HPDE6-E6E7 (cell line): ENCODE measurements around the gene HYI.

Source experiments
- DNase-seq: peaks from one replicate; pipeline ENCODE4 v3.0.0; 2011; ENCODE audit warnings: missing footprints; ENCODE audit errors: extremely low spot score

HYI gene

GRCh38 chr1:43444151-43444828 lies 9.4 kb downstream of the HYI start:
- DNase-seq, result no peak

- DNase-seq, result no peak
Measured at GRCh38 chr1:43443197-43443946, 10.4 kb downstream of the HYI start.

DNA sequence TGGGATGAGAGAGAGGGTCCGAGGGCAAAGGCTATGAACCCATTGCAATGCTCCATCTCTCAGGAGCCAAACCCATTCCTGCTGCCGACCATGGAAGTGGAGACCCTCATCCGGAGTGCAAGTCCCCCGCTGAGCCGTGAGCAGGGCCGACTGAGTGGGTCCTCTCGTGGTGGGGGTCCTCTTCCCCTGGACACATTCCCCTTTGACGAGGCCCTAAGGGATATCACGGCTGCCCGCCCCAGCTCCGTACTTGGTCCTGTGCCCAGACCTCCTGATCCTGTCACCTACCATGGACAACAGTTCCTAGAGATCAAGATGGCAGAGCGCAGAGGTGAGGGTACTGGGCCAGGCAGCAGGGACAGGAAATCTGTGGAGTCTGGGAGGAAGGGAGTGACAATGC lies 11.0 kb downstream of the HYI start:
- DNase-seq, result no peak

- no peak for DNase-seq
Measured at GRCh38 chr1:43441894-43442637, 11.7 kb downstream of the HYI start.

GRCh38 chr1:43441166-43441893 lies 12.4 kb downstream of the HYI start:
- DNase-seq, result no peak

DNA sequence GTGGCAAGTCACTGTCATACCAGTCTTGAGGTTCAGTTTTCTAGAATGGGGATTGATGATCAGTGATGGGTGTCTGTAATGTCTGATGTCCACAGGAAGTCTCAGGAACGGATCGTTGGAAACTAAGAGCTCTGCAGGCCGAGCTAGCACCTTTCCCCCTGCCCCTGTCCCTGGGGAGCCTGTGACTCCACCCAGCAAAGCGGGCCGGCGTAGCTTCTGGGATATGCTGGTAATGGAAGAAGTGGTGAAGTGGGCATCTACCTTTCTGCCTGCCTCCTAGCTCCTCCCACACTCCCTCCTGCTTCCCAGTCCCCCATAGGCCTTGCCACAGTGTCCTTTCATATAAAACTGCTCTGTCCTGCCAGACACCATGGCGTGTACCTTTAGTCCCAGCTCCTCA lies 13.4 kb downstream of the HYI start:
- DNase-seq, result no peak

DNA sequence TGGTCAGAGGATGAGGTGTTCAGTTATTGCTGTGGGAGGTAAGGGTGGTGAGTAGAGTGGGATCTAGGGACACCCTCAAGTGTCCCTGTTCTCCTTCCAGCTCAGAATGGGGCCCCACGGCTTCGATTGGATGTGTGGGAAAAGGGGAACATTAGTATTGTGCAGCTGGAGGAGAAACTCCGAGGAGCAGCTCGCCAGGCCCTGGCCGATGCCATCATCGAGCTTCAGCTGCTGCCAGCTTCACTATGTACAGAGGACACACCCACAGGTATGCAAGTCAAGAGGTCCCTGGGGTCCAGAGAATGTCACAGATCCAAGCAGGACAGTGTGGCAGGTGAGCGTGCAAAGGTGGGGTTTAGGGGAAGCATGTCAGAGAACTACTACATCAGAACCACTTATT lies 13.9 kb downstream of the HYI start:
- no peak for DNase-seq

GRCh38 chr1:43438953-43439581 lies 14.7 kb downstream of the HYI start:
- DNase-seq, result no peak

DNA sequence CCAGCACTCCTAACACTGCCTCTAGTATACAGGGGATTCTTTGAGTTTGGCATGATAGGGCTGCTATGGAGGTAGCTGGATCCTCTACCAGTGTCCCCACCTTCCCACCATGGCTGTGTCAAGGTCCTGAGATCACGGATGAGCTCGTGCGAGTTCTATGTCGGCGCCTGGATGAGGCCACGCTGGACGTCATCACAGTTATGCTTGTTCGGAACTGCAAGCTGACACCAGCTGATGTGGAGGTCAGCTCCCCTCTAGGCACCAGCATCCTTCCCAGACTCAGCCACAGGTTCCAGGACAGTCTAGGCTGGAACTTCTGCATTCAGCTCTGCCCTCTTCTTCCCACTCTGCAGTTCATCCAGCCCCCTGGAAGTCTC lies 15.2 kb downstream of the HYI start:
- DNase-seq, result no peak

DNA sequence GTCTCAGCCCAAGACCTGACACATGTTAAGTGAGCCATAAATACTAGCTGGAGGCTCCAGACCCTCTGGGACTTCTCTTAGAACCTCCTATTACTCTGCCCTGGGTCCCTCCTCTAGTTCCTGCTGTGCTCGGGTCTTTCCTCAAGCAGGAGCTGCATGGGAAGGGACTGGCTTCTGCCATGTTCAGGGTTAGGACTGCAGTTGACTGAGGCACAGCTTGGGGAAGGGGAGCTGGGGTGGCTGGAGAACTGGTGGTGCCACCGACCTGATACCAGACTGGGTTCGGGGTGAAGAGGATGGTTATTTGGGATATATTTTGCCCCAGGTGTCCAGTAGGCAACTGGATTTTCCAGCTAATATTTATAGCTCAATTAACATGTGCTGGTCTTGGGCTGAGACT lies 15.7 kb downstream of the HYI start:
- DNase-seq, result no peak

GRCh38 chr1:43437031-43437973 lies 16.4 kb downstream of the HYI start:
- no peak for DNase-seq

- no peak for DNase-seq
Measured at GRCh38 chr1:43436371-43436770, 17.4 kb downstream of the HYI start.

- no peak for DNase-seq
Measured at GRCh38 chr1:43435146-43436145, 18.3 kb downstream of the HYI start.

GRCh38 chr1:43434256-43434655 lies 19.5 kb downstream of the HYI start:
- DNase-seq, result no peak

GRCh38 chr1:43432907-43433306 lies 20.8 kb downstream of the HYI start:
- DNase-seq, result no peak

DNA sequence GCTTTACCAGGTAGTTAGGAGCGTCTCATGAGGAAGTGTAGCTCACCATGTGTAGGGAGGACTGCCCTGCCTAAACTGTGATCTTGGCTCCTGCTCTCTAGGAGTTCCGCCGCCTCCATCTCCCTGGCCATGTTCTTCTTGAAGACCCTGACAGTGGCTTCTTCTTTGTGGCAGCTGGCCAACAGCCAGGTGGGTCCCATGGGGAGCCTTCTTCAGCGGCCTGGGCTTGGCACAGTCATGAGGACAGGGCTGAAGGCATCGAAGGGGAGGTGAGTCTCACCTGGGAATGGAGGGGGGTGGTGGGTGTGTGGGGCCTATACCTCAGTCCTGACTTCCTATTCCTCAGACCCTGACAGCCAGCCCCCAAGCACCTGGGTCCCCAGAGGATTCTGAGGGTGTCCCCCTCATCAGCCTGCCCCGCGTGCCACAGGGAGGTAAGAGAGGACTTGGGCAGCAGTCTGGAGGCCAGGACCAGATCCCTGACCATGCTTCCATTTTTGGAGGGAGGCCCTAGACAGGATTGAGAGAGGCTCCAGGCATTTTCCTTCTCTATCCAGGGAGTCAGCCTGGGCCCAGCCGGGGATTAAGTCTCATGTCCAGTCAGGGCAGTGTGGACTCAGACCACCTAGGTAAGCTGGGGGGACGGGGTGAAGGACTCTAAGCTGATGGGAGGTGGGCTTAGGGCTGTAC lies 21.4 kb downstream of the HYI start:
- DNase-seq, result no peak

DNA sequence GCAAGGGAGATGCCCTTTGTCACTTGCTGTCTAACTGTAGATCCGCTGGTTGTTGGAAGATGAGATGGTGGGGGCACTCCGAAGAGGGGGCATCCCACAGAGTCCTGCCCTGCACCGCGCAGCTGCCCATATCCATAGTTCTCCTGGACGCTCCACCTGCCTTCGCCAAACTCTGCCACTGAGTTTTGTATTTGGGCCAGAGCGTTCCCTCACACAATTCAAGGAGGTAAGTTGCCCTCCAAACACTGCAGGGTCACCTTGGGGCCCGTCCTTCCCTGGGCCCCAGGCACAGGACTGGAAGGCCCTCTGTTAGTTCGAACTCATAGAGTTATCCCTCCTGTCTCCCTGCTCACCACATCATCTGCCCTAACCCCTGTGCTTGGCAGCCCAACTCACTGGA lies 22.1 kb downstream of the HYI start:
- no peak for DNase-seq

GRCh38 chr1:43430831-43431230 lies 22.9 kb downstream of the HYI start:
- no peak for DNase-seq

DNA sequence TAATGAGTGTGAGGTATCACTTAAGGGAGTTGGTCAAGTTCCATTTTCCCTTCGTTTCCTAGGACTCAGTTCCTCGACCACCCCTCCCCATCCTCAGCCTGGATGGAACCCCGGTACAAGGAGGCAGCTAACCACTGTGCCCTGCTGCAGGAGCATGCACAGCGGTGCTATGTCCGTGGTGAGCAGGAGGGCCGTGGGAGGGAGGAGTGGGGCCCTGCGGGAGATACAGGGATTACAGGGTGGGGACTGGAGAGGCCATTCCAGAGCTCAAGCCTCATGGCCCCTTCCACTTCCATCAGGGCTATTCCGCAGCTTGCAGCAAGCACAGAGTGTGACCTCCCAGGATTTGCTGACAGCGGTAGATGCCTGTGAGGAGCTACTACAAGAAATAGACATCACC lies 25.8 kb downstream of the HYI start:
- DNase-seq, result no peak
